ENCODE results near the gene POLR3H. TPM values are rescaled to one million over a fixed set of nuclear protein-coding genes. Genes with fewer than 3 reads are reported as not detected.
"Not testable (repeated sequence)": the region's sequence is repeated elsewhere in the genome, so short reads cannot be mapped to it uniquely, and the experiment has no call there.

Gene POLR3H
- total RNA-seq, 1 donor: 27.7 TPM

DNA sequence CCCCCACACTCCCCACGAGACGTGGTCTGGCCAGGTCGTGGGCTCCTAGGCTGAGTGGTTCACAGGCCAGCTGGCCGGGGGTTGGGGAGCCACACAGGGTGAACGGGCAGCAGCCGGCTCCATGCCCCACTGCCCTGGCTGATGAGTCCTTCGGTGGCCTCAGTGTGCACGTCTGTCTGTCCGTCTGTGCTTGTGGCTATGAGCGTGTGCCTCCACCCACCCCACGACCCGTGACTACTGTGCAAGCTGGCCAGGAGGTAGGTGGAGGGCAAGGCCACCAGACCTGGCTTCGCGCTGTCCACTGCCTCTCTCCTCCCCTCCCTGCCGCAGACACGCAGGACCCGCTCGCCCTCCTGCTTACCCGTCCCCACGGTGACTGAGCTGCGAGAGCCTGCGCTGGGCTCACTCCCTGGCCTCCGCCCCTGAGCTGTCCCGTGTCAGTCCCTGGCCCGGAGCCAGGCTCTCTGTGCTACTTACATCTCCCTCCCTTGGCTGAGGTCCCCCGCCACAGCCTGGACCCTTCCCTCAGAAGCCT, 30.6 kb upstream of the POLR3H start:
- TF ChIP-seq, protein P1, sequence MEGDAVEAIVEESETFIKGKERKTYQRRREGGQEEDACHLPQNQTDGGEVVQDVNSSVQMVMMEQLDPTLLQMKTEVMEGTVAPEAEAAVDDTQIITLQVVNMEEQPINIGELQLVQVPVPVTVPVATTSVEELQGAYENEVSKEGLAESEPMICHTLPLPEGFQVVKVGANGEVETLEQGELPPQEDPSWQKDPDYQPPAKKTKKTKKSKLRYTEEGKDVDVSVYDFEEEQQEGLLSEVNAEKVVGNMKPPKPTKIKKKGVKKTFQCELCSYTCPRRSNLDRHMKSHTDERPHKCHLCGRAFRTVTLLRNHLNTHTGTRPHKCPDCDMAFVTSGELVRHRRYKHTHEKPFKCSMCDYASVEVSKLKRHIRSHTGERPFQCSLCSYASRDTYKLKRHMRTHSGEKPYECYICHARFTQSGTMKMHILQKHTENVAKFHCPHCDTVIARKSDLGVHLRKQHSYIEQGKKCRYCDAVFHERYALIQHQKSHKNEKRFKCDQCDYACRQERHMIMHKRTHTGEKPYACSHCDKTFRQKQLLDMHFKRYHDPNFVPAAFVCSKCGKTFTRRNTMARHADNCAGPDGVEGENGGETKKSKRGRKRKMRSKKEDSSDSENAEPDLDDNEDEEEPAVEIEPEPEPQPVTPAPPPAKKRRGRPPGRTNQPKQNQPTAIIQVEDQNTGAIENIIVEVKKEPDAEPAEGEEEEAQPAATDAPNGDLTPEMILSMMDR (IDR thresholded peaks at IDR 0.05; ENCODE audit: insufficient read depth, low read length): no peak
- no peak for DNase-seq (ENCODE audit: low read depth)

DNA sequence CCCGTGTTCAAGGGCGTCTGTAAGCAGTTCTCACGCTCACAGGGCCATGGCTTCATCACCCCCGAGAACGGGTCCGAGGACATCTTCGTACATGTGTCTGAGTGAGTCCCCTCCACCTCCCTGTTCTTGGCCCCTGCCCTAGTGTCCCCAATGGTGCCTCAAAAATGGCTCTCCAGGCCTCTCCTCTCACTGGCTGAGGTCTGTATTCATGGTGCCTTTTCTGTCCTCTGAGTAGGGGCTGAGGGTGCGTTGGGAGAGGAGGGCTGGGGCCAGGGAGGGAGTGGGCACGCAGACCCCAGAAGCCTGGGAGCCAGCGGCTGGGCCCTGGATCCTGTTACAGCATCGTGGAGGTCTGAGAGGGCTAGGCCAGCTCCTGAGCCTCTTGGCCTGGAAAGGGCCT, 29.4 kb upstream of the POLR3H start:
- no peak overlapping the region for H3K4me3 ChIP-seq (ENCODE audit: low read depth, low read length)
- no peak for DNase-seq (ENCODE audit: low read depth)
- TF ChIP-seq, protein P1 (IDR thresholded peaks at IDR 0.05; ENCODE audit: insufficient read depth, low read length): no peak

More for the DNA sequence above, 30.6 kb upstream of the POLR3H start:
- H3K4me3 ChIP-seq (ENCODE audit: low read depth, low read length): no peak overlapping the region

DNA sequence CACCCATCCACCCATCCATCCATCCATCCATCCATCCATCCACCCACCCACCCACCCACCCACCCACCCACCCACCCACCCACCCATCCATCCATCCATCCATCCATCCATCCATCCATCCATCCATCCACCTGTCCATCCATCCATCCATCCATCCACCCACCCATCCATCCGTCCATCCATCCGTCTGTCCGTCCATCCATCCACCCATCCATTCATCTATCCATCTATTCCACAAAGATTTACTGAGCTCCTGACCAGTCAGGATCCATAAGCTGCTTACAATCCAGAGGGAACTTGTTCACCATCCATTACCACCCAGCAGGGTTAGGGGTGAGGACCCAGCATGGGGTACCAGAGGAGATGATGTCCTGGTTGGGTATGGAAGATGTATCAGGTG, 28.0 kb upstream of the POLR3H start:
- DNase-seq (ENCODE audit: low read depth); H3K4me3 ChIP-seq (ENCODE audit: low read depth, low read length): not testable (repeated sequence)

DNA sequence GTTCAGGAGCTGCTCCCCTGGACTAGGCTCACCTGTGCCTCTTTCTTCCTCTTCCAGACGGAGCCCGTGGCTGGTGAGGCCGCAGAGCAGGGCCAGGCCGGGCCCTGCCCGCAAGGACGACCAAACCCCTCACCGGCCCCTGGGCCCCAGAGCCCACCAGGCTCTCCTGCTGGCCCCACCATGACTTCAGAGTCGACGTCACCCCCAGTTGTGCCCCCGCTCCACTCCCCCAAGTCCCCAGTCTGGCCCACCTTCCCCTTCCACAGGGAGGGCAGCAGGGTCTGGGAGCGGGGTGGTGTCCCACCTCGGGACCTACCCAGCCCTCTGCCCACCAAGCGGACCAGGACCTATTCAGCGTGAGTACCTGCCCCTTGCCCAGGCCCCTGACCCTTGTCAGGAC, 27.5 kb upstream of the POLR3H start:
- DNase-seq (ENCODE audit: low read depth): no peak
- TF ChIP-seq, protein P1 (IDR thresholded peaks at IDR 0.05; ENCODE audit: insufficient read depth, low read length): no peak

DNA sequence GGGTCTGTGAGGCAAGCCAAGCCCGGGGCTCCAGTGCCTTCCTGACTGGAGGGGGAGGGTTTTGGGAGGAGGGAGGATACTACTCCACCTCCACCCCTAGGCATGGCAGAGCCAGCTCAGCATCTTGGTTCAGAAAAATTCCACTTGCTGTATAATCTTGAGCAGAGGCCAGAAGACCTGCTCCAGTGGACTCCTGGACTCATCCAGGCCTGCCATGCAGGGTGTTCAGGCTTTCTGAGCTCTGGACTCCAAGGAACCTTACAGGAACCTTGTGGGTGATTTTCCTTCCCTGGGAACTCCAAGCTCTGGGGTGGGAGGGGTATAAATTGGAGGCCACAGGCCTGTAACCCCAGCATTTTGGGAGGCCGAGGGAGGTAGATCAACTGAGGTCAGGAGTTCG, 26.0 kb upstream of the POLR3H start:
- no peak for DNase-seq (ENCODE audit: low read depth)
- H3K4me3 ChIP-seq (ENCODE audit: low read depth, low read length): no peak overlapping the region
- TF ChIP-seq, protein P1 (IDR thresholded peaks at IDR 0.05; ENCODE audit: insufficient read depth, low read length): no peak

More for the DNA sequence above, 27.5 kb upstream of the POLR3H start:
- H3K4me3 ChIP-seq (ENCODE audit: low read depth, low read length): no peak overlapping the region

DNA sequence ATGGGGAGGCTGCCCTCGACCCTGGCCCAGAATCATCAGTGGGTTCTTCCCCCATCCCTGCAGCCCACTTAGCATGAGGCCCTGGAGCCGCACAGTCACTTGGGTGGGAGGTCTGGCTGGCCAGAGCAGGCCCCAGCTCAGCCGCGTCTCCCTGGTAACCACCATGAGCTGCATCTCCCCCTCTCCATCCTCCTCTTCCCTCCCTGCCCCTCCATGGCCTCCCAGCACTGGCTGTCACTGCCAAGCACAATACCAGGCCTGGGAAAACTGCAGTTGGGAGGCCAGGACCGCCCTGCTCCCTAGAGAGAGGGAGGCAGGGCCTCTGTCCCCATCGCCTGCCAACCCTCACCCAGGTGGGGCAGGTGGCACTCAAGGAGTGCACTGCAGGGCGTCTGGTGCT, 24.5 kb upstream of the POLR3H start:
- TF ChIP-seq, protein P1 (IDR thresholded peaks at IDR 0.05; ENCODE audit: insufficient read depth, low read length): no peak
- no peak for DNase-seq (ENCODE audit: low read depth)
- H3K4me3 ChIP-seq (ENCODE audit: low read depth, low read length): no peak overlapping the region

DNA sequence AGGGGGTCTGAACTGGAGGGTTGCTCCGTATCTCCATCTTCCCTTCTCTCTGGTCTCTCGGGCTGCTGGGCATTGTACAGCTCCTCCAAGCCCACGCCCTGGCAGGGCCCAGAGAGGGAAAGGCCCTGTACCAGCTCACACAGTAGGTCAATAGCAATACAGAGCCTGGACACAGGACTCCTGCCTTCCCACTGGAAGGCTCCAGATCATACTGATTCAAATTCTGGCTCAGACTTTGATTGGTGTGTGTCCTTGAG, 23.2 kb upstream of the POLR3H start:
- no peak for DNase-seq (ENCODE audit: low read depth)
- TF ChIP-seq, protein P1 (IDR thresholded peaks at IDR 0.05; ENCODE audit: insufficient read depth, low read length): no peak
- no peak overlapping the region for H3K4me3 ChIP-seq (ENCODE audit: low read depth, low read length)
